ENCODE results near the gene FLOT1.

The FLOT1 gene

DNA sequence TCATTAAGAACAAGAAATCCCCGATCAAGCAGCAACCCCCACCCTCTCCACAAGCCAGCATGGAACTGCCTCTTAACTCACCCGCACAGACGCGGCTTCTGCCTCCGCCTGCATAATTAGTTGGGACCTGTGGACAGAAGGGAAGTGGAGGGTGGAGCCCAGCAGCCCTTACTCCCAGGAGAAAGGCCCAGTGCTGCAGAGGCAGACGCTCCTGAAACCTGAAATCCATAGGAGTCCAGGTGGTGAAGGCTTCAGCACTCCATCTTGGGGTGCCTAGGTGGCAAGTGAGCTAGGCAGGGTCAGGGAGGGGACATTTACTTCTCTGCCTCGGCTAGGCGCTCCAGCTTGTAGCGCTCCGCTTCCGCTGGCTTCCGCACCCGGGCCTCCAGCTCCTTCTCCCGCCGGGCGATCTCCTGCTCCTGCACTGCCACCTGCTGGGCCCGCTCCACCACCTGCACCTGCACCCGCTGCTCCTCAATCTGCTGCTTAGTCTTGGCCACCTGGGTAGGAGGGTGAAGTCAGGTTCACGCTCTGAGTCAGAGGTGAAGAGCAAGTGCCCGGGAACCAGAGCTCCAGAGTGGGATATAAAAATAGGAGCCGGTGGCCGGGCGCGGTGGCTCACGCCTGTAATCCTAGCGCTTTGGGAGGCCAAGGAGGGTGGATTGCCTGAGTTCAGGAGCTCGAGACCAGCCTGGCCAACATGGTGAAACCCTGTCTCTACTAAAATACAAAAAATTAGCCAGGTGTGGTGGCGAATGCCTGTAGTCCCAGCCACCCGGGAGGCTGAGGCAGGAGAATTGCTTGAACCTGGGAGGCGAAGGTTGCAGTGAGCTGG, 11.7 kb downstream of the FLOT1 start:
- Histone ChIP-seq H3K9me2 (replicated peaks; ENCODE audit: insufficient read depth, low read length) (no peaks in the 10 kb centered on the region), H3K9ac (ENCODE audit: low read length) (peak overlapping the region; percentile 52), H4K20me1 (ENCODE audit: low read depth, low read length) (no peaks in the 10 kb centered on the region), H3K4me3 (ENCODE audit: insufficient read depth, low read length, poor library complexity, severe bottlenecking) (peak overlapping the region; percentile 15), H3K36me3 (ENCODE audit: low read length) (0 out of 2 replicates have a peak, but pooled peaks cover 5% of the 10 kb centered on the region), H3K27ac (ENCODE audit: low read depth, low read length) (peak overlapping the region; percentile 33), H3K4me2 (ENCODE audit: low read depth, low read length, poor library complexity, severe bottlenecking) (peak overlapping the region; percentile 55), H2AFZ (ENCODE audit: low read depth, low read length, severe bottlenecking) (peak overlapping the region; percentile 36), H3K79me2 (ENCODE audit: insufficient read depth, low read length) (no peaks in the 10 kb centered on the region), H3K27me3 (ENCODE audit: low read length) (no peaks in the 10 kb centered on the region), H3K9me3 (ENCODE audit: insufficient read depth, low read length) (no peaks in the 10 kb centered on the region), H3F3A (ENCODE audit: insufficient read depth) (peaks cover 44% of the 10 kb centered on the region)
- no peak for TF ChIP-seq EZH2phosphoT487 (conservative IDR thresholded peaks at IDR 0.05; ENCODE audit: low read length)
- TF ChIP-seq, protein P1, sequence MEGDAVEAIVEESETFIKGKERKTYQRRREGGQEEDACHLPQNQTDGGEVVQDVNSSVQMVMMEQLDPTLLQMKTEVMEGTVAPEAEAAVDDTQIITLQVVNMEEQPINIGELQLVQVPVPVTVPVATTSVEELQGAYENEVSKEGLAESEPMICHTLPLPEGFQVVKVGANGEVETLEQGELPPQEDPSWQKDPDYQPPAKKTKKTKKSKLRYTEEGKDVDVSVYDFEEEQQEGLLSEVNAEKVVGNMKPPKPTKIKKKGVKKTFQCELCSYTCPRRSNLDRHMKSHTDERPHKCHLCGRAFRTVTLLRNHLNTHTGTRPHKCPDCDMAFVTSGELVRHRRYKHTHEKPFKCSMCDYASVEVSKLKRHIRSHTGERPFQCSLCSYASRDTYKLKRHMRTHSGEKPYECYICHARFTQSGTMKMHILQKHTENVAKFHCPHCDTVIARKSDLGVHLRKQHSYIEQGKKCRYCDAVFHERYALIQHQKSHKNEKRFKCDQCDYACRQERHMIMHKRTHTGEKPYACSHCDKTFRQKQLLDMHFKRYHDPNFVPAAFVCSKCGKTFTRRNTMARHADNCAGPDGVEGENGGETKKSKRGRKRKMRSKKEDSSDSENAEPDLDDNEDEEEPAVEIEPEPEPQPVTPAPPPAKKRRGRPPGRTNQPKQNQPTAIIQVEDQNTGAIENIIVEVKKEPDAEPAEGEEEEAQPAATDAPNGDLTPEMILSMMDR (IDR thresholded peaks at IDR 0.05; ENCODE audit: insufficient read depth, low read length, poor library complexity, severe bottlenecking): peak; percentile 99

- H3K4me2 ChIP-seq (ENCODE audit: low read depth, low read length, poor library complexity, severe bottlenecking): no peak overlapping the region
- H3F3A ChIP-seq (ENCODE audit: insufficient read depth): peaks cover 72% of the 10 kb centered on the region
- H3K9me2 ChIP-seq (replicated peaks; ENCODE audit: insufficient read depth, low read length): no peaks in the 10 kb centered on the region
- peaks cover 26% of the 10 kb centered on the region for H3K36me3 ChIP-seq (ENCODE audit: low read length)
- H3K4me3 ChIP-seq (ENCODE audit: insufficient read depth, low read length, poor library complexity, severe bottlenecking): no peak overlapping the region
- peaks cover 7% of the 10 kb centered on the region for H4K20me1 ChIP-seq (ENCODE audit: low read depth, low read length)
- H3K79me2 ChIP-seq (ENCODE audit: insufficient read depth, low read length): peaks cover 15% of the 10 kb centered on the region
- H2AFZ ChIP-seq (ENCODE audit: low read depth, low read length, severe bottlenecking): no peak overlapping the region
- no peaks in the 10 kb centered on the region for H3K9me3 ChIP-seq (ENCODE audit: insufficient read depth, low read length)
- no peak overlapping the region for H3K27ac ChIP-seq (ENCODE audit: low read depth, low read length)
- H3K27me3 ChIP-seq (ENCODE audit: low read length): no peaks in the 10 kb centered on the region
- TF ChIP-seq, protein P1 (IDR thresholded peaks at IDR 0.05; ENCODE audit: insufficient read depth, low read length, poor library complexity, severe bottlenecking): no peak
- no peak for TF ChIP-seq EZH2phosphoT487 (conservative IDR thresholded peaks at IDR 0.05; ENCODE audit: low read length)
- H3K9ac ChIP-seq (ENCODE audit: low read length): no peak overlapping the region
Observed at GRCh38 chr6:30727920-30728553, 14.4 kb downstream of the FLOT1 start.

DNA sequence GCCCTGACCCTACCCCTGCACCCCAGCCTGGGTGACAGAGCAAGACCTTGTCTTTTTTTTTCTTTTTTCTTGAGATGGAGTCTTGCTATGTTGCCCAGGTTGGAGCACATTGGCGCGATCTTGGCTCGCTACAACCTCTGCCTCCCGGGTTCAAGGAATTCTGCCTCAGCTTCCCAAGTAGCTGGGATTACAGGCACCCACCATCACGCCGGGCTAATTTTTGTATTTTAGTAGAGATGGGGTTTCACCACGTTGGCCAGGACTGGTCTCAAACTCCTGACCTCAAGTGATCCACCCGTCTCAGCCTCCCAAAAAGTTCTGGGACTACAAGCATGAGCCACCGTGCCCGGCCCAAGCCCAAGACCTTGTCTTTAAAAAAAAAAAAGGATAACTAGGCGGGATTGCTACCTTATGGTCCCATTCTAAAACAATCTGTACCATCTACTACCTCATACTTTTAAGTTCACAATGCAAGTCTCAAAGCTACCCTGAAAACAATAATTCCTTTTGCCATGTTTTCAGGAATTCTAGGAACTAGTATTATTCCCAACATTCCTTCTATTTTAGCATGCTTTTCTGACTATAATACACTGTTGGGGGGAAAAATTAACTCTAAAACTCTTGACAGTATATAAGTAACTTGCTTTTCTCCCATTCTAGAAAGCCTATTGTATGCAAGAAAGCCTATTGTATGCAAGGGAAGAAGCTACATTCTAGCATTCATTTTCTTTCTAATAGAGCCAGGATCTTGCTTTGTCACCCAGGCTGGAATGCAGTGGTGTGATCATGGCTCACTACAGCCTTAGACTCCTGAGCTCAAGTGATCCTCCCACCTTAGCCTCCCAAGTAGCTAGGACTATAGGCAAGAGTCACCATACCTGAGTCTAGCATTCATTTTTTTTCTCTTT, 15.7 kb downstream of the FLOT1 start:
- no peaks in the 10 kb centered on the region for H3K9me3 ChIP-seq (ENCODE audit: insufficient read depth, low read length)
- no peaks in the 10 kb centered on the region for H3K27me3 ChIP-seq (ENCODE audit: low read length)
- TF ChIP-seq, protein P1 (IDR thresholded peaks at IDR 0.05; ENCODE audit: insufficient read depth, low read length, poor library complexity, severe bottlenecking): no peak
- no peak for TF ChIP-seq EZH2phosphoT487 (conservative IDR thresholded peaks at IDR 0.05; ENCODE audit: low read length)
- H3K9me2 ChIP-seq (replicated peaks; ENCODE audit: insufficient read depth, low read length): no peaks in the 10 kb centered on the region
- peaks cover 28% of the 10 kb centered on the region for H3K79me2 ChIP-seq (ENCODE audit: insufficient read depth, low read length)
- H3K4me3 ChIP-seq (ENCODE audit: insufficient read depth, low read length, poor library complexity, severe bottlenecking): no peak overlapping the region
- H3K4me2 ChIP-seq (ENCODE audit: low read depth, low read length, poor library complexity, severe bottlenecking): no peak overlapping the region
- H3K36me3 ChIP-seq (ENCODE audit: low read length): peaks cover 35% of the 10 kb centered on the region
- H3K9ac ChIP-seq (ENCODE audit: low read length): no peak overlapping the region
- H2AFZ ChIP-seq (ENCODE audit: low read depth, low read length, severe bottlenecking): no peak overlapping the region
- H3F3A ChIP-seq (ENCODE audit: insufficient read depth): peaks cover 78% of the 10 kb centered on the region
- H4K20me1 ChIP-seq (ENCODE audit: low read depth, low read length): peaks cover 13% of the 10 kb centered on the region
- no peak overlapping the region for H3K27ac ChIP-seq (ENCODE audit: low read depth, low read length)

Data from SU-DHL-6 (cell line).